Liver (tissue), 9 donors: ENCODE measurements around the gene PPP1R1A. TPM values are rescaled to one million over a fixed set of nuclear protein-coding genes. Genes with fewer than 3 reads are reported as not detected.

Experiments
- DNase-seq: peaks from one replicate; pipeline ENCODE4 v3.0.0-alpha.2; 2017; ENCODE audit warnings: low spot score
- H3K27ac ChIP-seq, 2 donors: one replicate each; pipeline ENCODE4 v1.7.0; 2013; ENCODE audit warnings: inconsistent platforms in 2 of 2, low read length in 2 of 2, control low read depth in 1 of 2, low read depth in 1 of 2, mild to moderate bottlenecking in 1 of 2
- H3K27me3 ChIP-seq, 4 donors: one replicate each; pipeline versions ENCODE4 v1.6.1 to v1.7.0; 2013; ENCODE audit warnings: low read length in 3 of 4, inconsistent platforms in 1 of 4, mild to moderate bottlenecking in 1 of 4, moderate library complexity in 1 of 4; ENCODE audit not compliant: control insufficient read depth in 4 of 4, insufficient read depth in 4 of 4
- H3K36me3 ChIP-seq, 4 donors: one replicate each; pipeline versions ENCODE4 v1.6.1 to v1.7.0; 2013; ENCODE audit warnings: low read length in 3 of 4, mild to moderate bottlenecking in 3 of 4, low read depth in 1 of 4, moderate library complexity in 1 of 4; ENCODE audit not compliant: control insufficient read depth in 4 of 4, insufficient read depth in 3 of 4
- H3K4me1 ChIP-seq, 4 donors: one replicate each; pipeline versions ENCODE4 v1.6.1 to v1.7.0; 2013; ENCODE audit warnings: low read length in 3 of 4, mild to moderate bottlenecking in 3 of 4, moderate library complexity in 1 of 4; ENCODE audit not compliant: control insufficient read depth in 4 of 4, insufficient read depth in 4 of 4
- H3K4me3 ChIP-seq, 3 donors: one replicate each; pipeline versions ENCODE4 v1.6.1 to v1.7.0; 2013; ENCODE audit warnings: low read length in 3 of 3, control low read depth in 1 of 3, low read depth in 1 of 3, mild to moderate bottlenecking in 1 of 3
- H3K9ac ChIP-seq, 2 donors: one replicate each; pipeline ENCODE4 v1.7.0; 2013; ENCODE audit warnings: low read length in 2 of 2, mild to moderate bottlenecking in 2 of 2, moderate library complexity in 2 of 2, control low read depth in 1 of 2, low read depth in 1 of 2
- H3K9me3 ChIP-seq, 4 donors: one replicate each; pipeline versions ENCODE4 v1.6.1 to v1.7.0; 2013; ENCODE audit warnings: low read length in 3 of 4; ENCODE audit not compliant: control insufficient read depth in 4 of 4
- EGR1 ChIP-seq, 2 donors: IDR thresholded peaks; 2 replicates each; pipeline ENCODE4 v1.6.1; 2016 to 2018; ENCODE audit warnings: antibody characterized with exemption in 2 of 2, low read depth in 2 of 2
- FOXA1 ChIP-seq: IDR thresholded peaks from 2 replicates; pipeline ENCODE4 v1.6.1; 2016; ENCODE audit warnings: antibody characterized with exemption
- FOXA2 ChIP-seq: IDR thresholded peaks from 2 replicates; pipeline ENCODE4 v1.6.1; 2016; ENCODE audit warnings: antibody characterized with exemption
- GABPA ChIP-seq, 2 donors: IDR thresholded peaks in 1 of 2; conservative IDR thresholded peaks in 1 of 2; 2 replicates each; pipeline ENCODE4 v1.6.1; 2016; ENCODE audit warnings: antibody characterized with exemption in 2 of 2, mild to moderate bottlenecking in 1 of 2, moderate library complexity in 1 of 2
- HNF4A ChIP-seq, 2 donors: conservative IDR thresholded peaks; 2 replicates each; pipeline ENCODE4 v1.6.1; 2016; ENCODE audit warnings: antibody characterized with exemption in 2 of 2, mild to moderate bottlenecking in 2 of 2
- HNF4G ChIP-seq: IDR thresholded peaks from 2 replicates; pipeline ENCODE4 v1.6.1; 2016; ENCODE audit warnings: antibody characterized with exemption
- JUND ChIP-seq, 2 donors: IDR thresholded peaks; 2 replicates each; pipeline ENCODE4 v1.6.1; 2016; ENCODE audit warnings: antibody characterized with exemption in 2 of 2
- MAX ChIP-seq: IDR thresholded peaks from 2 replicates; pipeline ENCODE4 v1.6.1; 2016; ENCODE audit warnings: antibody characterized with exemption
- NR2F2 ChIP-seq: IDR thresholded peaks from 2 replicates; pipeline ENCODE4 v1.6.1; 2016; ENCODE audit warnings: antibody characterized with exemption
- RAD21 ChIP-seq, 2 donors: IDR thresholded peaks; 2 replicates each; pipeline ENCODE4 v1.6.1; 2016; ENCODE audit warnings: antibody characterized with exemption in 2 of 2, mild to moderate bottlenecking in 2 of 2
- RXRA ChIP-seq, 2 donors: IDR thresholded peaks; 2 replicates each; pipeline ENCODE4 v1.6.1; 2017 to 2018; ENCODE audit warnings: antibody characterized with exemption in 2 of 2, mild to moderate bottlenecking in 1 of 2
- SP1 ChIP-seq: IDR thresholded peaks from 2 replicates; pipeline ENCODE4 v1.6.1; 2018; ENCODE audit warnings: antibody characterized with exemption, mild to moderate bottlenecking
- TAF1 ChIP-seq: conservative IDR thresholded peaks from 2 replicates; pipeline ENCODE4 v1.6.1; 2016; ENCODE audit warnings: antibody characterized with exemption, mild to moderate bottlenecking
- YY1 ChIP-seq: IDR thresholded peaks from 2 replicates; pipeline ENCODE4 v1.6.1; 2016; ENCODE audit warnings: antibody characterized with exemption, mild to moderate bottlenecking
- WGBS: extraction: QIAGEN DNeasy Blood & Tissue Kit; methylation state at CpG from one replicate; pipeline ENCODE4 v1.1.7; 2013; 5-methylcytosine and 5-hydroxymethylcytosine counted together
- polyA plus RNA-seq, 2 donors: library from polyadenylated mRNA; stranded (reverse) in 1 of 2; unstranded in 1 of 2; fragments of 200-250 nt in 1 of 2; fragments of >200 nt in 1 of 2; fragmentation: Nextera tagmentation in 1 of 2; extraction: Ambion mirVana in 1 of 2; gene quantifications; one replicate each; pipeline versions ENCODE4 v1.2.1 to v1.2.3, GENCODE V29; 2013 to 2015
- total RNA-seq, 2 donors: library from RNA; depleted of rRNA; stranded (reverse); fragments of >200 nt; gene quantifications; one replicate each; pipeline ENCODE4 v1.2.3, GENCODE V29; 2014
- TF ChIP-seq, protein P1 (sequence below): IDR thresholded peaks from 2 replicates; pipeline ENCODE4 v1.6.1; 2016; ENCODE audit warnings: antibody characterized with exemption
- TF ChIP-seq, protein P2 (sequence below): IDR thresholded peaks from 2 replicates; pipeline ENCODE4 v1.6.1; 2016; ENCODE audit warnings: antibody characterized with exemption, mild to moderate bottlenecking
- TF ChIP-seq, protein P3 (sequence below): IDR thresholded peaks from 2 replicates; pipeline ENCODE4 v1.6.1; 2016; ENCODE audit warnings: antibody characterized with exemption
- TF ChIP-seq, protein P4 (sequence below): fragments of 150-350 bp; IDR thresholded peaks from 2 replicates; pipeline ENCODE4 v1.5.1; 2017; ENCODE audit warnings: improper control_type of control experiment, low read depth, low read length; ENCODE audit not compliant: missing input control
- donor health status: healthy.
- donor health status: healthy.
- donor health status: healthy.
- donor health status: healthy.
- donor health status: healthy.

Gene PPP1R1A
- total and polyA plus RNA-seq, 4 donors, result 8.1 to 182 (median 43.8) TPM

GRCh38 chr12:54608769-54609168, 20.3 kb upstream of the PPP1R1A start:
- H3K36me3 ChIP-seq, result no peaks in the 10 kb centered on the region
- WGBS, result 90% methylated on average over 2 of the region's 2 CpGs
- H3K27ac ChIP-seq, result no peak overlapping the region
- no peak for TF ChIP-seq RXRA (IDR thresholded peaks at IDR 0.05)
- TF ChIP-seq MAX, result no peak
- TF ChIP-seq JUND (IDR thresholded peaks at IDR 0.05), result no peak
- TF ChIP-seq, protein P1, sequence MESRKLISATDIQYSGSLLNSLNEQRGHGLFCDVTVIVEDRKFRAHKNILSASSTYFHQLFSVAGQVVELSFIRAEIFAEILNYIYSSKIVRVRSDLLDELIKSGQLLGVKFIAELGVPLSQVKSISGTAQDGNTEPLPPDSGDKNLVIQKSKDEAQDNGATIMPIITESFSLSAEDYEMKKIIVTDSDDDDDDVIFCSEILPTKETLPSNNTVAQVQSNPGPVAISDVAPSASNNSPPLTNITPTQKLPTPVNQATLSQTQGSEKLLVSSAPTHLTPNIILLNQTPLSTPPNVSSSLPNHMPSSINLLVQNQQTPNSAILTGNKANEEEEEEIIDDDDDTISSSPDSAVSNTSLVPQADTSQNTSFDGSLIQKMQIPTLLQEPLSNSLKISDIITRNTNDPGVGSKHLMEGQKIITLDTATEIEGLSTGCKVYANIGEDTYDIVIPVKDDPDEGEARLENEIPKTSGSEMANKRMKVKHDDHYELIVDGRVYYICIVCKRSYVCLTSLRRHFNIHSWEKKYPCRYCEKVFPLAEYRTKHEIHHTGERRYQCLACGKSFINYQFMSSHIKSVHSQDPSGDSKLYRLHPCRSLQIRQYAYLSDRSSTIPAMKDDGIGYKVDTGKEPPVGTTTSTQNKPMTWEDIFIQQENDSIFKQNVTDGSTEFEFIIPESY, result no peak
- TF ChIP-seq, protein P2, sequence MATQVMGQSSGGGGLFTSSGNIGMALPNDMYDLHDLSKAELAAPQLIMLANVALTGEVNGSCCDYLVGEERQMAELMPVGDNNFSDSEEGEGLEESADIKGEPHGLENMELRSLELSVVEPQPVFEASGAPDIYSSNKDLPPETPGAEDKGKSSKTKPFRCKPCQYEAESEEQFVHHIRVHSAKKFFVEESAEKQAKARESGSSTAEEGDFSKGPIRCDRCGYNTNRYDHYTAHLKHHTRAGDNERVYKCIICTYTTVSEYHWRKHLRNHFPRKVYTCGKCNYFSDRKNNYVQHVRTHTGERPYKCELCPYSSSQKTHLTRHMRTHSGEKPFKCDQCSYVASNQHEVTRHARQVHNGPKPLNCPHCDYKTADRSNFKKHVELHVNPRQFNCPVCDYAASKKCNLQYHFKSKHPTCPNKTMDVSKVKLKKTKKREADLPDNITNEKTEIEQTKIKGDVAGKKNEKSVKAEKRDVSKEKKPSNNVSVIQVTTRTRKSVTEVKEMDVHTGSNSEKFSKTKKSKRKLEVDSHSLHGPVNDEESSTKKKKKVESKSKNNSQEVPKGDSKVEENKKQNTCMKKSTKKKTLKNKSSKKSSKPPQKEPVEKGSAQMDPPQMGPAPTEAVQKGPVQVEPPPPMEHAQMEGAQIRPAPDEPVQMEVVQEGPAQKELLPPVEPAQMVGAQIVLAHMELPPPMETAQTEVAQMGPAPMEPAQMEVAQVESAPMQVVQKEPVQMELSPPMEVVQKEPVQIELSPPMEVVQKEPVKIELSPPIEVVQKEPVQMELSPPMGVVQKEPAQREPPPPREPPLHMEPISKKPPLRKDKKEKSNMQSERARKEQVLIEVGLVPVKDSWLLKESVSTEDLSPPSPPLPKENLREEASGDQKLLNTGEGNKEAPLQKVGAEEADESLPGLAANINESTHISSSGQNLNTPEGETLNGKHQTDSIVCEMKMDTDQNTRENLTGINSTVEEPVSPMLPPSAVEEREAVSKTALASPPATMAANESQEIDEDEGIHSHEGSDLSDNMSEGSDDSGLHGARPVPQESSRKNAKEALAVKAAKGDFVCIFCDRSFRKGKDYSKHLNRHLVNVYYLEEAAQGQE, result no peak
- TF ChIP-seq TAF1, result no peak
- TF ChIP-seq SP1, result no peak
- no peak for TF ChIP-seq GABPA (IDR thresholded peaks at IDR 0.05 in 1 of 2, conservative IDR thresholded peaks at IDR 0.05 in 1 of 2)
- TF ChIP-seq EGR1 (IDR thresholded peaks at IDR 0.05; ENCODE audit: low read depth in 2 of 2), result no peak
- no peak for TF ChIP-seq RAD21 (IDR thresholded peaks at IDR 0.05)
- TF ChIP-seq, protein P3, sequence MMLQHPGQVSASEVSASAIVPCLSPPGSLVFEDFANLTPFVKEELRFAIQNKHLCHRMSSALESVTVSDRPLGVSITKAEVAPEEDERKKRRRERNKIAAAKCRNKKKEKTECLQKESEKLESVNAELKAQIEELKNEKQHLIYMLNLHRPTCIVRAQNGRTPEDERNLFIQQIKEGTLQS, result no peak
- TF ChIP-seq HNF4G, result no peak
- no peak for TF ChIP-seq FOXA1
- TF ChIP-seq YY1, result no peak
- no peak for TF ChIP-seq HNF4A (conservative IDR thresholded peaks at IDR 0.05)
- TF ChIP-seq NR2F2, result no peak
- no peak for TF ChIP-seq FOXA2
- TF ChIP-seq, protein P4, sequence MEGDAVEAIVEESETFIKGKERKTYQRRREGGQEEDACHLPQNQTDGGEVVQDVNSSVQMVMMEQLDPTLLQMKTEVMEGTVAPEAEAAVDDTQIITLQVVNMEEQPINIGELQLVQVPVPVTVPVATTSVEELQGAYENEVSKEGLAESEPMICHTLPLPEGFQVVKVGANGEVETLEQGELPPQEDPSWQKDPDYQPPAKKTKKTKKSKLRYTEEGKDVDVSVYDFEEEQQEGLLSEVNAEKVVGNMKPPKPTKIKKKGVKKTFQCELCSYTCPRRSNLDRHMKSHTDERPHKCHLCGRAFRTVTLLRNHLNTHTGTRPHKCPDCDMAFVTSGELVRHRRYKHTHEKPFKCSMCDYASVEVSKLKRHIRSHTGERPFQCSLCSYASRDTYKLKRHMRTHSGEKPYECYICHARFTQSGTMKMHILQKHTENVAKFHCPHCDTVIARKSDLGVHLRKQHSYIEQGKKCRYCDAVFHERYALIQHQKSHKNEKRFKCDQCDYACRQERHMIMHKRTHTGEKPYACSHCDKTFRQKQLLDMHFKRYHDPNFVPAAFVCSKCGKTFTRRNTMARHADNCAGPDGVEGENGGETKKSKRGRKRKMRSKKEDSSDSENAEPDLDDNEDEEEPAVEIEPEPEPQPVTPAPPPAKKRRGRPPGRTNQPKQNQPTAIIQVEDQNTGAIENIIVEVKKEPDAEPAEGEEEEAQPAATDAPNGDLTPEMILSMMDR, result no peak
- H3K27me3 ChIP-seq, result peaks cover 0 to 2% (median 0%) of the 10 kb centered on the region in 4 donors
- H3K4me1 ChIP-seq, result no peaks in the 10 kb centered on the region
- H3K9ac ChIP-seq, result no peak overlapping the region
- H3K4me3 ChIP-seq, result no peak overlapping the region
- DNase-seq, result no peak
- H3K9me3 ChIP-seq, result no peaks in the 10 kb centered on the region
